ENCODE data around the gene EFCAB11. TPM values are rescaled to one million over a fixed set of nuclear protein-coding genes. Genes with fewer than 3 reads are reported as not detected.
"Not testable (repeated sequence)": the region's sequence is repeated elsewhere in the genome, so short reads cannot be mapped to it uniquely, and the experiment has no call there.

Gene EFCAB11
- total RNA-seq, 2 experiments from 2014 or later: 0.36 to 0.47 TPM

DNA sequence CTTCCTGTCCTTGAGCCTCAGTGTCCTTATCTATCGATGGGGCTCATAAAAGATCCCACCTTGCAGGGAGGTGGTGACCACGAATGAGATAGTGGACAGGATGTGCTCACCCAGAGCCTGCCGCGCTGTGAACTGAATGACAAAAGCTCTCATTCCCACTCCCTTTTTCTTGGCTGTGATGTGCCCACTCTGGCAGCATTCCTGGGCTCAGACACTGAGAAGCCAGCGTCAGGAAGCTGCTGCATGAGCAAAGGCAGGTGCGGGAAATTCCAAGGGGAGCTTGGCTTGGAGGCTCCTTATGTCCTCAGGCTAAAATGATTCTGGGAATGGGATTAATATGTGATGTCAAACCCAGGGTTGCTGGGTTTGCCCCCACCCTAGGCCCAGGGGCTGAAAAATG is 61.6 kb downstream of the EFCAB11 start:
- H3K27ac Mint-ChIP-seq: no peak overlapping the region
- Histone ChIP-seq H3K4me3 (ENCODE audit: low read length) (no peak overlapping the region), H3K27ac (ENCODE audit: low read depth in 1 of 2, low read length in 2 of 2) (no peak overlapping the region), H3K36me3 (ENCODE audit: insufficient read depth, low read length) (no peaks in the 10 kb centered on the region), H3K9me3 (ENCODE audit: control insufficient read depth in 1 of 2, insufficient read depth in 1 of 2, low read length in 2 of 2) (peaks cover 0 to 3% of the 10 kb centered on the region in 2 experiments), H3K27me3 (ENCODE audit: control insufficient read depth in 1 of 2, insufficient read depth in 2 of 2, low read length in 2 of 2) (no peaks in the 10 kb centered on the region), H3K4me1 (ENCODE audit: insufficient read depth, low read length) (no peaks in the 10 kb centered on the region)
- CTCF ChIA-PET: no interaction called here
- intact Hi-C loops (cut with DNase I, micrococcal nuclease): no loop called here
- H3K9me3 Mint-ChIP-seq: peaks cover 4% of the 10 kb centered on the region
- TF ChIP-seq, protein P1, sequence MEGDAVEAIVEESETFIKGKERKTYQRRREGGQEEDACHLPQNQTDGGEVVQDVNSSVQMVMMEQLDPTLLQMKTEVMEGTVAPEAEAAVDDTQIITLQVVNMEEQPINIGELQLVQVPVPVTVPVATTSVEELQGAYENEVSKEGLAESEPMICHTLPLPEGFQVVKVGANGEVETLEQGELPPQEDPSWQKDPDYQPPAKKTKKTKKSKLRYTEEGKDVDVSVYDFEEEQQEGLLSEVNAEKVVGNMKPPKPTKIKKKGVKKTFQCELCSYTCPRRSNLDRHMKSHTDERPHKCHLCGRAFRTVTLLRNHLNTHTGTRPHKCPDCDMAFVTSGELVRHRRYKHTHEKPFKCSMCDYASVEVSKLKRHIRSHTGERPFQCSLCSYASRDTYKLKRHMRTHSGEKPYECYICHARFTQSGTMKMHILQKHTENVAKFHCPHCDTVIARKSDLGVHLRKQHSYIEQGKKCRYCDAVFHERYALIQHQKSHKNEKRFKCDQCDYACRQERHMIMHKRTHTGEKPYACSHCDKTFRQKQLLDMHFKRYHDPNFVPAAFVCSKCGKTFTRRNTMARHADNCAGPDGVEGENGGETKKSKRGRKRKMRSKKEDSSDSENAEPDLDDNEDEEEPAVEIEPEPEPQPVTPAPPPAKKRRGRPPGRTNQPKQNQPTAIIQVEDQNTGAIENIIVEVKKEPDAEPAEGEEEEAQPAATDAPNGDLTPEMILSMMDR (IDR thresholded peaks at IDR 0.05): no peak
- no peak for ATAC-seq (ENCODE audit: poor library complexity)
- no peaks in the 10 kb centered on the region for H3K27me3 Mint-ChIP-seq
- H3K4me1 Mint-ChIP-seq (ENCODE audit: low read depth): no peaks in the 10 kb centered on the region
- POLR2A ChIA-PET: no interaction called here
- no peak overlapping the region for H3K4me3 Mint-ChIP-seq
- DNase-seq: no peak
- no peaks in the 10 kb centered on the region for H3K36me3 Mint-ChIP-seq (ENCODE audit: low read depth)

- H3K36me3 Mint-ChIP-seq (ENCODE audit: low read depth); H3K4me1 ChIP-seq (ENCODE audit: insufficient read depth, low read length); H3K36me3 ChIP-seq (ENCODE audit: insufficient read depth, low read length); H3K27ac Mint-ChIP-seq; H3K27me3 ChIP-seq (ENCODE audit: control insufficient read depth in 1 of 2, insufficient read depth in 2 of 2, low read length in 2 of 2); H3K9me3 Mint-ChIP-seq; POLR2A ChIA-PET; H3K4me3 Mint-ChIP-seq; H3K4me3 ChIP-seq (ENCODE audit: low read length); DNase-seq; intact Hi-C loops (cut with DNase I, micrococcal nuclease); H3K27me3 Mint-ChIP-seq; ATAC-seq (ENCODE audit: poor library complexity); CTCF ChIA-PET; H3K27ac ChIP-seq (ENCODE audit: low read depth in 1 of 2, low read length in 2 of 2); H3K9me3 ChIP-seq (ENCODE audit: control insufficient read depth in 1 of 2, insufficient read depth in 1 of 2, low read length in 2 of 2); H3K4me1 Mint-ChIP-seq (ENCODE audit: low read depth): not testable (repeated sequence)
Observed at GRCh38 chr14:89891721-89892120, 62.8 kb downstream of the EFCAB11 start.

- intact Hi-C loops (cut with DNase I, micrococcal nuclease): no loop called here
- no peaks in the 10 kb centered on the region for H3K27me3 Mint-ChIP-seq
- TF ChIP-seq, protein P1 (IDR thresholded peaks at IDR 0.05): no peak
Observed at GRCh38 chr14:89891055-89891454, 63.5 kb downstream of the EFCAB11 start.

DNA sequence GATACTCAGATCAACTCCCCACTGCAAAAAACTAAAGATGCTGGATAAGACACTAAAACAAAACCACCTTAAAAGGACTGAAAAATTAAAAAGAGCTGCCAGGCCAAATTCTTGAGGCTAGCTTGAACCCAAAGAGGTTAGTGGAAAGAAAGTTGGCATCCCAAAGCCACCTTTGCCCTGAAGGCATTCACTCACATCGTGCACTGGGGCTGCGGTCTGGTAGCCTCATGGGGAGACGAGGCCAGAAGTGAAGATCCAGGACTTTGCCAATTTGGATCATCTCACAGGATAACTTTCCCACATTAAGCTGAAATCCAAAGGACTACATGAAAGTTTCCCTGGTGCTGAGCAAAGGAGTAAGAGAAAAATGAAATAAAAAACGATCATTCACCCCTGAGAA is 63.9 kb downstream of the EFCAB11 start:
- no peaks in the 10 kb centered on the region for H3K36me3 ChIP-seq (ENCODE audit: insufficient read depth, low read length)
- H3K4me3 Mint-ChIP-seq: no peak overlapping the region
- no peak overlapping the region for H3K27ac Mint-ChIP-seq
- DNase-seq: no peak
- ATAC-seq (ENCODE audit: poor library complexity): no peak
- ChIA-PET CTCF (no interaction called here), POLR2A (no interaction called here)
- H3K4me1 ChIP-seq (ENCODE audit: insufficient read depth, low read length): no peaks in the 10 kb centered on the region
- H3K9me3 Mint-ChIP-seq: peaks cover 4% of the 10 kb centered on the region
- peaks cover 0 to 3% of the 10 kb centered on the region in 2 experiments for H3K9me3 ChIP-seq (ENCODE audit: control insufficient read depth in 1 of 2, insufficient read depth in 1 of 2, low read length in 2 of 2)
- intact Hi-C loops (cut with DNase I, micrococcal nuclease): no loop called here
- H3K36me3 Mint-ChIP-seq (ENCODE audit: low read depth): no peaks in the 10 kb centered on the region
- no peaks in the 10 kb centered on the region for H3K4me1 Mint-ChIP-seq (ENCODE audit: low read depth)
- no peak overlapping the region for H3K27ac ChIP-seq (ENCODE audit: low read depth in 1 of 2, low read length in 2 of 2)
- H3K27me3 Mint-ChIP-seq: no peaks in the 10 kb centered on the region
- H3K27me3 ChIP-seq (ENCODE audit: control insufficient read depth in 1 of 2, insufficient read depth in 2 of 2, low read length in 2 of 2): no peaks in the 10 kb centered on the region
- TF ChIP-seq, protein P1 (IDR thresholded peaks at IDR 0.05): no peak
- no peak overlapping the region for H3K4me3 ChIP-seq (ENCODE audit: low read length)

More at GRCh38 chr14:89891055-89891454, 63.5 kb downstream of the EFCAB11 start:
- CTCF ChIA-PET: no interaction called here
- Mint-ChIP-seq H3K36me3 (ENCODE audit: low read depth) (no peaks in the 10 kb centered on the region), H3K4me1 (ENCODE audit: low read depth) (no peaks in the 10 kb centered on the region), H3K4me3 (no peak overlapping the region), H3K9me3 (peaks cover 4% of the 10 kb centered on the region), H3K27ac (no peak overlapping the region)
- Histone ChIP-seq H3K27ac (ENCODE audit: low read depth in 1 of 2, low read length in 2 of 2) (no peak overlapping the region), H3K36me3 (ENCODE audit: insufficient read depth, low read length) (no peaks in the 10 kb centered on the region), H3K27me3 (ENCODE audit: control insufficient read depth in 1 of 2, insufficient read depth in 2 of 2, low read length in 2 of 2) (no peaks in the 10 kb centered on the region), H3K4me3 (ENCODE audit: low read length) (no peak overlapping the region), H3K4me1 (ENCODE audit: insufficient read depth, low read length) (no peaks in the 10 kb centered on the region), H3K9me3 (ENCODE audit: control insufficient read depth in 1 of 2, insufficient read depth in 1 of 2, low read length in 2 of 2) (peaks cover 0 to 3% of the 10 kb centered on the region in 2 experiments)
- no peak for DNase-seq
- no peak for ATAC-seq (ENCODE audit: poor library complexity)
- POLR2A ChIA-PET: interaction anchor here (0.6 kb wide), 1 partner anchor 43 kb away, joined by 3 read pairs; no protein-coding TSS in a partner anchor
